KBM-7 (cell line): Measurements from ENCODE around the gene PSMG3.
"Not testable (repeated sequence)": the region's sequence is repeated elsewhere in the genome, so short reads cannot be mapped to it uniquely, and the experiment has no call there.

Experiments
- DNase-seq: peaks from one replicate; pipeline ENCODE4 v3.0.0-alpha.2; 2015
- in situ Hi-C: fragments of 300-500 bp; cut with MboI; formaldehyde crosslinking; loops from 2 replicates; pipeline ENCODE4 v1.14.3; 2020; ENCODE audit warnings: low sequenced_read_pairs, low pct_unique_long_range_greater_than_20kb, mixed read lengths

PSMG3 gene

DNA sequence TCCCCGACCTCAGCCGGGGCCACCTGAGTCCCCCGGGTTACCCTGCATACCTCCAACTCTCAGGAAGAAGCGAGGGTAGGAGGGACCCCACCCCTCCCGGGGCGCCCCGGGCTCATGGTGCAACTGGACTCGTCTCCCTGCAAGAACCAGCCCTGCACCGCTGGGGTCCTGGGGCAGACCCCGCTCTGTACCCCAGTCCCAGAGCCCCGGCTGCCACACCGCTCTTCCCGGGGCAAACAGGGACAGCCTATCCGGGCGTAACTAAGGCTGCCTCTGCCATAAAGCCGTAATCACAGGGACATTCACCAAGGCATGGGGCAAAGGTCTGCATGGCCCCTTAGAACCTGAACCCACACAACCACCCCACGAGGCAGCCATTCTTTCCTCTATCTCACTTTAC is 46.0 kb downstream of the PSMG3 start:
- DNase-seq, result no peak
- in situ Hi-C loops, result no loop called here

DNA sequence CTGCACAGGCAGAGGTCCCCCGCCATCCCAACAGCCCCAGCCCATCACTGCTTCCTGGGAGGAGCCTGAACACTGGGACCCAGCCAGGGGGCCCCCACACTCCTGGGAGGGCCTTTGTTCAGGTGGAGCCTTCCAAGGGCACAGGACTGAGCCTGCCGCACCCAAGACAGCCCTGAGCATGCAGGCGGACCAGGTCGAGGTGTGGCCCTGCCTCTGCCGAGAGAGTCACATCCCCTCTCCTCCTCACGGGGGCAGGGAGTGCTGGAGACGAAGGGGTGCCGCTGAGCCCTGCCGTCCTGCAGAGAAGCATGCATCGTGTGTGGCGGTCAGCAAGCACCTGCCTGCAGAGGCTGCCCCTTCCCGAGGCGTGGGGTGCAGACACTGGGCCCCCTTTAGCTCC is 46.6 kb downstream of the PSMG3 start:
- in situ Hi-C loops, result no loop called here
- no peak for DNase-seq

DNA sequence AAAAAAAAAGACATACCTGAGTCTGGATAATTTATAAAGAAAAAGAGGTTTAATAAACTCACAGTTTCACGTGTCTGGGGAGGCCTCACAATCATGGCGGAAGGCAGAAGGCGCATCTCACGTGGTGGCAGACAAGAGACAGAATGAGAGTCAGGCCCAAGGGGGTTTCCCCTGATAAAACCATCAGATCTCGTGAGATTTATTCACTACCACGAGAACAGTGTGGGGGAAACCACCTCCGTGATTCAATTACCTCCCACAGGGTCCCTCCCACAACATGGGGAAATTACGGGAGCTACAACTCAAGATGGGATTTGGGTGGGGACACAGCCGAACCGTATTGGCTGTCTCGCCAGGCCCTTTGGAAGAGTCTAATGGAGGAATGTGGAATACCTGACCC is 48.4 kb downstream of the PSMG3 start:
- in situ Hi-C loops, result no loop called here
- no peak for DNase-seq

DNA sequence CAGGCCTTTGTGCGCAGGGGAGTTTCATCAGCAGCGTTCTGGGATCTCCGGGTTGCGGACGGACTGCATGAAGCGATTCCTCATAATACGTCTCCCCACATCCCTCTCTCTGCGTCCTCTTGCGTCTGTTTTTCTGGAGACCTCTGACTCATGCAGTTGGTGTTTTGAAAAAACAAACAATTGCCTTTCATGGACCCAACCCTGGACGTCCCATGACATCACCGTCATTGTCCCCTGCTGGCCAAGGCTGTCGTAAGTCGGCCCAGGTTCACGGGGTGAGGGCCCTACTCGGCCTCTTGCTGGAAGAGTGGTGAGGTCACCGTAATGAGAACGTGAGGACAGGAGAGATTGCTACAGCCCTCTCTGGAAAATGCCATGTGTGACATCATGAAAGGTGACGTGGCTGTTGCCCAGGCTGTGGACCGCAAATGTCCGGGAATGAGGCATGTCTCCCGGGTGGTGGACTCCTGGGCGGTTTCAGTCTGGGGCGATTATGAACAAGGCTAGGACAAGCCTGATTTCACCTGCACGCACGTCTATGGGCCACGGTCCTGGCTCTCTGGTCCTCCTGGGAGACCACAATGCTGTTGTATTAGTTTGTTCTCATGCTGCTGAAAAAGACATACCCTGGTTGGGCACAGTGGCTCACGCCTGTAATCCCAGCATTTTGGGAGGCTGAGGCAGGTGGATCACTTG is 49.1 kb downstream of the PSMG3 start:
- in situ Hi-C loops, result no loop called here
- no peak for DNase-seq

DNA sequence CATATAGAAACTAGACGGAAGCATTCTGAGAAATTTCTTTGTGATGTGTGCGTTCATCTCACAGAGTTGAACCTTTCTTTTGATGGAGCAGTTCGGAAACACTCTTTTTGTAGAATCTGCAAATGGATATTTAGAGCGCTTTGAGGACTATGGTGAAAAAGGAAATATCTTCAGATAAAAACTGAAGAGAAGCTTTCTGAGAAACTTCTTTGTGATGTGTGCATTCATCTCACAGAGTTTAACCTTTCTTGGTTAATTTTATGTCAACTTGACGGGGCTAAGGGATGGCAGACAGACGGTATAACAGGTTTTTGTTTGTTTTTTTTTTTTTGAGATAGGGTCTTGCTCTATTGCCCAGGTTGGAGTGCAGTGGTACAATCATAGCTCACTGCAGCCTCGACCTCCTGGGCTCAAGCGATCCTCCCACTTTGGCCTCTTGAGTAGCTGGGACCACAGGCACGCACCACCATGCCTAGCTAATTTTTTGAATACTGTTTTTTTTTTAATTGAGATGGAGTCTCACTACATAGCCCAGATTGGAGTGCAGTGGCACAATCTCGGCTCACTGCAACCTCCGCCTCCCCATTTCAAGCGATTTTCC is 50.4 kb downstream of the PSMG3 start:
- DNase-seq, in situ Hi-C loops: not testable (repeated sequence)
